Mammary epithelial cell (primary cell): ENCODE results near the gene NDEL1.

Experiments used
- CTCF ChIP-seq, 2 donors: IDR thresholded peaks in 1 of 2; conservative IDR thresholded peaks in 1 of 2; 2 replicates each; pipeline ENCODE4 v1.5.1; 2011 to 2012; ENCODE audit warnings: inconsistent platforms in 2 of 2, low read length in 2 of 2, mild to moderate bottlenecking in 2 of 2, control low read depth in 1 of 2, low read depth in 1 of 2; ENCODE audit not compliant: insufficient read depth in 1 of 2; ENCODE audit errors: extremely low read depth in 1 of 2
- EZH2 ChIP-seq: IDR thresholded peaks from 2 replicates; pipeline ENCODE4 v1.6.1; 2012; ENCODE audit warnings: low read length, inconsistent platforms, borderline replicate concordance

- TF ChIP-seq CTCF (conservative IDR thresholded peaks at IDR 0.05 in 1 of 2, IDR thresholded peaks at IDR 0.05 in 1 of 2; ENCODE audit: extremely low read depth in 1 of 2, insufficient read depth in 1 of 2, low read depth in 1 of 2, low read length in 2 of 2) (no peak), EZH2 (no peak)
Measured at GRCh38 chr17:8500609-8501008, 64.9 kb downstream of the NDEL1 start.
